H9 (cell line): ENCODE measurements around the gene MYBPC2. TPM values are rescaled to one million over a fixed set of nuclear protein-coding genes. Genes with fewer than 3 reads are reported as not detected.

Source experiments
- DNase-seq: peaks from one replicate; pipeline ENCODE4 v3.0.0-alpha.2; 2017
- H2AFZ ChIP-seq: one replicate; pipeline ENCODE4 v1.6.1; 2013; ENCODE audit warnings: mild to moderate bottlenecking, low read length, control low read depth, moderate library complexity
- H2AK5ac ChIP-seq: 2 replicates; pipeline ENCODE4 v1.6.1; 2013; ENCODE audit warnings: low read length, control low read depth, mixed read lengths; ENCODE audit not compliant: insufficient read length
- H2BK120ac ChIP-seq: one replicate; pipeline ENCODE4 v1.6.1; 2013; ENCODE audit warnings: low read depth, mild to moderate bottlenecking, low read length, control low read depth, inconsistent platforms; ENCODE audit not compliant: poor library complexity, severe bottlenecking
- H2BK12ac ChIP-seq: 2 replicates; pipeline ENCODE4 v1.6.1; 2013; ENCODE audit warnings: low read length, control low read depth, mixed read lengths, low read depth; ENCODE audit not compliant: insufficient read length
- H2BK15ac ChIP-seq: 2 replicates; pipeline ENCODE4 v1.6.1; 2013; ENCODE audit warnings: low read depth, low read length, control low read depth
- H2BK20ac ChIP-seq: one replicate; pipeline ENCODE4 v1.6.1; 2013; ENCODE audit warnings: low read depth, mild to moderate bottlenecking, low read length, control low read depth, inconsistent platforms; ENCODE audit not compliant: poor library complexity, severe bottlenecking
- H2BK5ac ChIP-seq: 2 replicates; pipeline ENCODE4 v1.6.1; 2013; ENCODE audit warnings: low read length, control low read depth, mixed read lengths; ENCODE audit not compliant: insufficient read length
- H3K14ac ChIP-seq: 2 replicates; pipeline ENCODE4 v1.6.1; 2013; ENCODE audit warnings: low read length, control low read depth; ENCODE audit not compliant: insufficient read depth
- H3K18ac ChIP-seq: 2 replicates; pipeline ENCODE4 v1.6.1; 2013; ENCODE audit warnings: low read depth, mild to moderate bottlenecking, mixed read lengths, low read length, control low read depth; ENCODE audit not compliant: insufficient read length
- H3K23ac ChIP-seq: 2 replicates; pipeline ENCODE4 v1.6.1; 2013; ENCODE audit warnings: low read length, control low read depth, mixed read lengths, low read depth; ENCODE audit not compliant: insufficient read length
- H3K23me2 ChIP-seq: 2 replicates; pipeline ENCODE4 v1.6.1; 2013; ENCODE audit warnings: low read depth, mild to moderate bottlenecking, mixed read lengths, low read length, control low read depth; ENCODE audit not compliant: insufficient read length, poor library complexity, severe bottlenecking
- H3K27ac ChIP-seq: 2 replicates; pipeline ENCODE4 v1.5.1; 2013; ENCODE audit warnings: low read length, control low read depth, mixed read lengths, low read depth; ENCODE audit not compliant: insufficient read length
- H3K27me3 ChIP-seq: 2 replicates; pipeline ENCODE4 v1.6.1; 2013; ENCODE audit warnings: low read length, control low read depth, inconsistent platforms; ENCODE audit not compliant: insufficient read depth
- H3K4ac ChIP-seq: 2 replicates; pipeline ENCODE4 v1.6.1; 2013; ENCODE audit warnings: low read depth, mild to moderate bottlenecking, control low read depth, inconsistent platforms, low read length, moderate library complexity
- H3K4me1 ChIP-seq: 2 replicates; pipeline ENCODE4 v1.6.1; 2013; ENCODE audit warnings: low read length, control low read depth, inconsistent platforms; ENCODE audit not compliant: insufficient read depth
- H3K4me2 ChIP-seq: 2 replicates; pipeline ENCODE4 v1.6.1; 2013; ENCODE audit warnings: low read length, control low read depth, mixed read lengths; ENCODE audit not compliant: insufficient read length, insufficient read depth
- H3K56ac ChIP-seq: 2 replicates; pipeline ENCODE4 v1.6.1; 2013; ENCODE audit warnings: low read depth, mild to moderate bottlenecking, mixed read lengths, low read length, control low read depth; ENCODE audit not compliant: insufficient read length
- H3K79me1 ChIP-seq: 2 replicates; pipeline ENCODE4 v1.6.1; 2013; ENCODE audit warnings: low read depth, mild to moderate bottlenecking, moderate library complexity, low read length, control low read depth, inconsistent platforms; ENCODE audit not compliant: insufficient read depth, poor library complexity, severe bottlenecking
- H3K79me2 ChIP-seq: 2 replicates; pipeline ENCODE4 v1.6.1; 2013; ENCODE audit warnings: low read length, control low read depth, inconsistent platforms; ENCODE audit not compliant: insufficient read depth
- H3K9ac ChIP-seq: 2 replicates; pipeline ENCODE4 v1.6.1; 2013; ENCODE audit warnings: low read length, control low read depth, mixed read lengths; ENCODE audit not compliant: insufficient read length; ENCODE audit errors: extremely low read depth
- H3K9me3 ChIP-seq: one replicate; pipeline ENCODE4 v1.6.1; 2013; ENCODE audit warnings: low read depth, low read length, inconsistent platforms; ENCODE audit not compliant: control insufficient read depth
- H3T11ph ChIP-seq: one replicate; pipeline ENCODE4 v1.6.1; 2013; ENCODE audit warnings: mild to moderate bottlenecking, low read length, control low read depth, inconsistent platforms
- H4K20me1 ChIP-seq: one replicate; pipeline ENCODE4 v1.6.1; 2013; ENCODE audit not compliant: control insufficient read depth, insufficient read length, insufficient read depth
- H4K5ac ChIP-seq: 2 replicates; pipeline ENCODE4 v1.6.1; 2013; ENCODE audit warnings: low read depth, mild to moderate bottlenecking, mixed read lengths, low read length, control low read depth; ENCODE audit not compliant: insufficient read length
- H4K8ac ChIP-seq: replicated peaks from 2 replicates; pipeline ENCODE4 v1.6.1; 2013; ENCODE audit warnings: low read length, control low read depth, mixed read lengths, low read depth; ENCODE audit not compliant: insufficient read length
- H4K91ac ChIP-seq: 2 replicates; pipeline ENCODE4 v1.6.1; 2013; ENCODE audit warnings: low read depth, mild to moderate bottlenecking, moderate library complexity, mixed read lengths, low read length, control low read depth; ENCODE audit not compliant: insufficient read length
- H3K27ac Mint-ChIP-seq, 3 experiments: 2 replicates in 2 of 3; 3 replicates in 1 of 3; pipeline ENCODE4 v1.8.0; 2020 to 2021; ENCODE audit warnings: mixed read lengths in 3 of 3, mild to moderate bottlenecking in 1 of 3, moderate library complexity in 1 of 3
- H3K27me3 Mint-ChIP-seq: 2 replicates; pipeline ENCODE4 v1.8.0; 2021; ENCODE audit warnings: low read depth, mild to moderate bottlenecking, moderate library complexity, mixed read lengths
- H3K36me3 Mint-ChIP-seq, 3 experiments: 2 replicates in 2 of 3; 3 replicates in 1 of 3; pipeline ENCODE4 v1.8.0; 2020 to 2021; ENCODE audit warnings: low read depth in 3 of 3, mixed read lengths in 3 of 3; ENCODE audit not compliant: insufficient read depth in 1 of 3
- H3K4me1 Mint-ChIP-seq, 2 experiments: 2 replicates each; pipeline ENCODE4 v1.8.0; 2020; ENCODE audit warnings: mixed read lengths in 2 of 2
- H3K4me3 Mint-ChIP-seq, 2 experiments: 2 replicates in 1 of 2; 3 replicates in 1 of 2; pipeline ENCODE4 v1.8.0; 2020 to 2021; ENCODE audit warnings: mild to moderate bottlenecking in 2 of 2, mixed read lengths in 2 of 2, moderate library complexity in 1 of 2
- H3K9me3 Mint-ChIP-seq, 2 experiments: 2 replicates in 1 of 2; 3 replicates in 1 of 2; pipeline ENCODE4 v1.8.0; 2020; ENCODE audit warnings: mild to moderate bottlenecking in 2 of 2, mixed read lengths in 2 of 2, moderate library complexity in 1 of 2
- WGBS: extraction: QIAGEN DNeasy Blood & Tissue Kit; methylation state at CpG from one replicate; pipeline ENCODE4 v1.1.7; 2013; ENCODE audit warnings: missing lambda C conversion rate, low lambda C conversion rate, mixed read lengths; ENCODE audit not compliant: insufficient read length; ENCODE audit errors: extremely low coverage; 5-methylcytosine and 5-hydroxymethylcytosine counted together
- total RNA-seq: library from RNA; stranded (reverse); gene quantifications from 2 replicates; pipeline ENCODE4 v1.2.1, GENCODE V29; 2021
- TF ChIP-seq, protein P1 (sequence below): fragments of 200-600 bp; sonication (generic); conservative IDR thresholded peaks from 3 replicates; pipeline ENCODE4 v1.8.0; 2021; ENCODE audit warnings: antibody characterized with exemption, mild to moderate bottlenecking

The MYBPC2 gene
- total RNA-seq, 1 experiment from 2014 or later = 4.9 TPM

DNA sequence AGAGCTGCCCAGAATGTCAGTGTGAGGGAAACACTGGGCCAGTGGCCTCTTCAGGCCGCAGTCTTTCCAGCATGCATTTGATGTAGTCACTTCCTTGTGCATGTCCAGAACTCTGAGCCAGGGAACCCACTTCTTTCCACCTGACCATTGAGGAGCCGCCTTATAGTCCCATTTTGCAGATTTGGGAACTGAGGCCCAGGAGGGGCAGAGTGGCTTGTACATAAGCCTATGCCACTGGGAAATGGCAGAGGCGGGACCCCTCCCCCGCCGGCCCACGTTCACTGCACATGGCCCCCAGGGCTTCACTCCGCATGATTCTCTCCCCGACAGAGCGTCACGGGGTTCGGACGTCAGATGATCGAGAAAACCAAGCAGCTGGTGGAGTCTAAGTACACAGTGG, 19.6 kb upstream of the MYBPC2 start:
- Histone ChIP-seq H3K9ac (no peak overlapping the region), H2BK15ac (no peak overlapping the region), H2BK120ac (no peak overlapping the region), H4K91ac (no peak overlapping the region), H2BK12ac (no peak overlapping the region), H3K23me2 (no peaks in the 10 kb centered on the region), H4K8ac (no peak overlapping the region), H3K79me1 (no peaks in the 10 kb centered on the region), H2AK5ac (no peak overlapping the region), H3K27ac (no peak overlapping the region), H3K56ac (no peak overlapping the region), H4K20me1 (no peaks in the 10 kb centered on the region), H2BK5ac (no peak overlapping the region), H3K4ac (no peak overlapping the region), H3K79me2 (no peaks in the 10 kb centered on the region), H3K4me1 (no peaks in the 10 kb centered on the region), H3K14ac (no peak overlapping the region), H3K4me2 (no peak overlapping the region), H4K5ac (no peak overlapping the region), H2AFZ (no peak overlapping the region), H3T11ph (no peak overlapping the region), H2BK20ac (no peak overlapping the region), H3K18ac (no peak overlapping the region), H3K9me3 (no peaks in the 10 kb centered on the region), H3K23ac (no peak overlapping the region), H3K27me3 (no peaks in the 10 kb centered on the region)
- Mint-ChIP-seq H3K4me3 (no peak overlapping the region), H3K9me3 (peaks cover 0 to 2% of the 10 kb centered on the region in 2 experiments; a peak in 1 of 5 replicates), H3K36me3 (peaks cover 30 to 57% (median 46%) of the 10 kb centered on the region in 3 experiments), H3K27me3 (no peaks in the 10 kb centered on the region; the same call in 1 of the 2 replicates), H3K4me1 (peaks cover 4 to 9% of the 10 kb centered on the region in 2 experiments; a peak in 3 of 4 replicates), H3K27ac (no peak overlapping the region)
- no CpG with 5 or more reads among the region's 13 CpGs for WGBS
- no peak for DNase-seq
- TF ChIP-seq, protein P1, sequence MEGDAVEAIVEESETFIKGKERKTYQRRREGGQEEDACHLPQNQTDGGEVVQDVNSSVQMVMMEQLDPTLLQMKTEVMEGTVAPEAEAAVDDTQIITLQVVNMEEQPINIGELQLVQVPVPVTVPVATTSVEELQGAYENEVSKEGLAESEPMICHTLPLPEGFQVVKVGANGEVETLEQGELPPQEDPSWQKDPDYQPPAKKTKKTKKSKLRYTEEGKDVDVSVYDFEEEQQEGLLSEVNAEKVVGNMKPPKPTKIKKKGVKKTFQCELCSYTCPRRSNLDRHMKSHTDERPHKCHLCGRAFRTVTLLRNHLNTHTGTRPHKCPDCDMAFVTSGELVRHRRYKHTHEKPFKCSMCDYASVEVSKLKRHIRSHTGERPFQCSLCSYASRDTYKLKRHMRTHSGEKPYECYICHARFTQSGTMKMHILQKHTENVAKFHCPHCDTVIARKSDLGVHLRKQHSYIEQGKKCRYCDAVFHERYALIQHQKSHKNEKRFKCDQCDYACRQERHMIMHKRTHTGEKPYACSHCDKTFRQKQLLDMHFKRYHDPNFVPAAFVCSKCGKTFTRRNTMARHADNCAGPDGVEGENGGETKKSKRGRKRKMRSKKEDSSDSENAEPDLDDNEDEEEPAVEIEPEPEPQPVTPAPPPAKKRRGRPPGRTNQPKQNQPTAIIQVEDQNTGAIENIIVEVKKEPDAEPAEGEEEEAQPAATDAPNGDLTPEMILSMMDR = no peak
